PC-3 (cell line): ENCODE data around the gene ZNF316. TPM values are rescaled to one million over a fixed set of nuclear protein-coding genes. Genes with fewer than 3 reads are reported as not detected.

Experiments
- ATAC-seq: fragments of 200-7000 bp; cut with Tn5 transposase; 2 replicates; pipeline ENCODE4 v1.9.1; 2020; ENCODE audit warnings: mild to moderate bottlenecking, moderate library complexity
- BruUV-seq: library from RNA; stranded (reverse); fragments of 400-500 nt; replicated peaks from 2 replicates; lab custom pipeline; 2021; lab: Mats Ljungman, UMichigan
- CTCF ChIA-PET: fragments of 300-600 bp; sonication (Branson Sonifier 250); formaldehyde crosslinking; loops from one replicate; lab custom pipeline; 2022; ENCODE audit warnings: antibody characterized with exemption; lab: Charles Lee
- POLR2A ChIA-PET: fragments of 300-600 bp; sonication (Branson Sonifier 250); formaldehyde crosslinking; loops from one replicate; lab custom pipeline; 2022; ENCODE audit warnings: antibody characterized with exemption; ENCODE audit not compliant: unreplicated experiment; lab: Charles Lee
- DNase-seq: peaks from one replicate; pipeline ENCODE4 v3.0.0-alpha.2; 2015
- H2AFZ ChIP-seq: fragments of 300-600 bp; sonication (generic); 2 replicates; pipeline ENCODE4 v1.6.0; 2016; ENCODE audit warnings: antibody characterized with exemption, low read length
- H3F3A ChIP-seq: fragments of 300-600 bp; sonication (generic); one replicate; pipeline ENCODE4 v1.6.0; 2017; ENCODE audit warnings: antibody characterized with exemption, low read length, control low read depth, mild to moderate bottlenecking; ENCODE audit not compliant: unreplicated experiment
- H3K27ac ChIP-seq: fragments of 300-600 bp; sonication (generic); 2 replicates; pipeline ENCODE4 v1.5.1; 2016; ENCODE audit warnings: mild to moderate bottlenecking, low read length
- H3K27me3 ChIP-seq: fragments of 300-600 bp; sonication (generic); 2 replicates; pipeline ENCODE4 v1.6.1; 2016; ENCODE audit warnings: low read length, mixed read lengths
- H3K36me3 ChIP-seq: fragments of 300-600 bp; sonication (generic); 2 replicates; pipeline ENCODE4 v1.6.1; 2016; ENCODE audit warnings: low read depth, mixed run types, low read length, mixed read lengths
- H3K4me1 ChIP-seq: fragments of 300-600 bp; sonication (generic); 2 replicates; pipeline ENCODE4 v1.5.1; 2016; ENCODE audit warnings: low read length; ENCODE audit not compliant: insufficient read depth
- H3K4me2 ChIP-seq: fragments of 300-600 bp; sonication (generic); 2 replicates; pipeline ENCODE4 v1.6.0; 2016; ENCODE audit warnings: low read length
- H3K4me3 ChIP-seq: fragments of 300-600 bp; sonication (generic); 2 replicates; pipeline ENCODE4 v1.5.1; 2016; ENCODE audit warnings: mild to moderate bottlenecking, low read length, mixed read lengths
- H3K79me2 ChIP-seq: fragments of 300-600 bp; sonication (generic); 2 replicates; pipeline ENCODE4 v1.6.1; 2017; ENCODE audit warnings: low read length, mixed read lengths
- H3K9ac ChIP-seq: fragments of 300-600 bp; sonication (generic); 2 replicates; pipeline ENCODE4 v1.6.0; 2016; ENCODE audit warnings: mild to moderate bottlenecking, low read length
- H3K9me2 ChIP-seq: fragments of 300-600 bp; sonication (generic); replicated peaks from 2 replicates; pipeline ENCODE4 v1.6.1; 2016; ENCODE audit warnings: mixed run types, low read length, mixed read lengths
- H3K9me3 ChIP-seq: fragments of 300-600 bp; sonication (generic); 2 replicates; pipeline ENCODE4 v1.6.1; 2016; ENCODE audit warnings: low read length, mixed read lengths
- H4K20me1 ChIP-seq: fragments of 300-600 bp; sonication (generic); 2 replicates; pipeline ENCODE4 v1.6.1; 2016; ENCODE audit warnings: low read length, mixed read lengths
- CTCF ChIP-seq: fragments of 300-600 bp; sonication (generic); conservative IDR thresholded peaks from 2 replicates; pipeline ENCODE4 v1.5.1; 2017; ENCODE audit warnings: antibody characterized with exemption, low read depth, mild to moderate bottlenecking, low read length
- EZH2 ChIP-seq: fragments of 300-600 bp; sonication (generic); IDR thresholded peaks from one replicate; pipeline ENCODE4 v1.6.1; 2017; ENCODE audit warnings: antibody characterized with exemption, mild to moderate bottlenecking, low read length; ENCODE audit not compliant: unreplicated experiment
- EZH2phosphoT487 ChIP-seq: fragments of 300-600 bp; sonication (generic); IDR thresholded peaks from 2 replicates; pipeline ENCODE4 v1.6.1; 2018; ENCODE audit warnings: mild to moderate bottlenecking, antibody characterized with exemption, low read length, borderline replicate concordance
- intact Hi-C: fragments of 100-400 bp; cut with micrococcal nuclease; formaldehyde crosslinking; loops from 2 replicates; pipeline ENCODE4 v1.9.0; 2023
- total RNA-seq: library from RNA; depleted of rRNA; stranded (reverse); fragments of >200 nt; gene quantifications from 2 replicates; pipeline ENCODE4 v1.2.3, GENCODE V29; 2014

ZNF316 gene
- total RNA-seq, 1 experiment from 2014 or later = 17.5 TPM

- Histone ChIP-seq H3K4me2 (no peak overlapping the region), H3K9me3 (no peaks in the 10 kb centered on the region), H3K27ac (no peak overlapping the region), H3K4me1 (no peaks in the 10 kb centered on the region), H4K20me1 (no peaks in the 10 kb centered on the region), H3K27me3 (no peaks in the 10 kb centered on the region), H3K36me3 (peaks cover 44% of the 10 kb centered on the region), H3K9me2 (no peaks in the 10 kb centered on the region), H2AFZ (no peak overlapping the region), H3K9ac (no peak overlapping the region), H3K4me3 (no peak overlapping the region), H3K79me2 (no peaks in the 10 kb centered on the region), H3F3A (no peaks in the 10 kb centered on the region)
- DNase-seq (no peak), ATAC-seq (no peak)
- intact Hi-C loops = no loop called here
- ChIA-PET POLR2A (no interaction called here), CTCF (no interaction called here)
- no TSS peak for BruUV-seq
- TF ChIP-seq CTCF = no peak
Measured at GRCh38 chr7:6650086-6650485, 13.0 kb downstream of the ZNF316 start.

DNA sequence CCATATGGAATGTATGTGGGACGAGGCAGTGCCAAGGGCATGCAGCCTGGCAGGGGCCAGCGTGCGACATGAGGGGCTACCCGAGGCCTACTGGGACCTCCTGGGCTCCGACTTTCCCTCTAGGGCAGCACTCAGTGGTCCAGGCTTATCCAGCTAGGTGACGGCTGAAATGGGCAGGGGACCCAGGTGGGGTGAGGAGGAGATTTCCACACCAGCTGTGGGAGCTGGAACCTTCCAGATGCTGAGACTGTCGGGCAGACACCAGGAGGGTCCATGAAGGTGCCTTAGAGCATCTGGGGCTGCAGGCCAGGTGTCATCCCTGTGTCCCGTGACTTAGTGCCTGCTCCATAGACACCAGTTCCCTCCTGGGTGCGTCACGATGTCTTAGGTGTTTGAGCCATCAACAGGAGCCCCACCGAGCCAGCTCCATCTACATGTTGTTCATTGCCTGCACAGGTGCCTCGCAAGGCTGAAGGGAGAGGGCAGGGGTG is 13.4 kb downstream of the ZNF316 start:
- H3K79me2 ChIP-seq = no peaks in the 10 kb centered on the region
- no peak for ATAC-seq
- no peaks in the 10 kb centered on the region for H3K9me3 ChIP-seq
- H3K4me1 ChIP-seq = no peaks in the 10 kb centered on the region
- H4K20me1 ChIP-seq = no peaks in the 10 kb centered on the region
- H3F3A ChIP-seq = no peaks in the 10 kb centered on the region
- ChIA-PET CTCF (no interaction called here), POLR2A (no interaction called here)
- no peaks in the 10 kb centered on the region for H3K9me2 ChIP-seq
- intact Hi-C loops = no loop called here
- BruUV-seq = no TSS peak
- H3K4me3 ChIP-seq = no peak overlapping the region
- H3K36me3 ChIP-seq = peaks cover 45% of the 10 kb centered on the region
- no peak overlapping the region for H3K9ac ChIP-seq
- no peak overlapping the region for H3K4me2 ChIP-seq
- no peak for DNase-seq
- H3K27ac ChIP-seq = no peak overlapping the region
- no peak for TF ChIP-seq EZH2
- no peak for TF ChIP-seq CTCF
- TF ChIP-seq EZH2phosphoT487 = no peak
- H2AFZ ChIP-seq = no peak overlapping the region
- no peaks in the 10 kb centered on the region for H3K27me3 ChIP-seq

GRCh38 chr7:6651851-6652445 is 14.8 kb downstream of the ZNF316 start:
- no peak overlapping the region for H3K4me2 ChIP-seq
- DNase-seq (no peak), ATAC-seq (no peak)
- no peak overlapping the region for H3K27ac ChIP-seq
- H3K27me3 ChIP-seq = no peaks in the 10 kb centered on the region
- H2AFZ ChIP-seq = no peak overlapping the region
- H3K4me1 ChIP-seq = no peaks in the 10 kb centered on the region
- ChIA-PET POLR2A (no interaction called here), CTCF (no interaction called here)
- no peak overlapping the region for H3K4me3 ChIP-seq
- H3K9me2 ChIP-seq = no peaks in the 10 kb centered on the region
- H3K36me3 ChIP-seq = peaks cover 45% of the 10 kb centered on the region
- H3F3A ChIP-seq = no peaks in the 10 kb centered on the region
- H3K9ac ChIP-seq = no peak overlapping the region
- TF ChIP-seq EZH2phosphoT487 (no peak), EZH2 (no peak), CTCF (no peak)
- no peaks in the 10 kb centered on the region for H4K20me1 ChIP-seq
- H3K9me3 ChIP-seq = no peaks in the 10 kb centered on the region
- no TSS peak for BruUV-seq
- no peaks in the 10 kb centered on the region for H3K79me2 ChIP-seq
- intact Hi-C loops = no loop called here
